H1 (cell line): Measurements from ENCODE around the gene PDCD10. TPM values are rescaled to one million over a fixed set of nuclear protein-coding genes. Genes with fewer than 3 reads are reported as not detected.

Experiments
- BACH1 ChIP-seq: IDR thresholded peaks from 2 replicates; pipeline ENCODE4 v1.6.1; 2012; ENCODE audit warnings: low read length, improper control_type of control experiment
- BCL11A ChIP-seq, 2 experiments: IDR thresholded peaks; one replicate each; pipeline ENCODE4 v1.6.1; 2011; ENCODE audit warnings: low read depth in 2 of 2, low read length in 2 of 2, mild to moderate bottlenecking in 2 of 2
- CBX5 ChIP-seq: fragments of 300-800, 300-1000 bp; sonication (generic); IDR thresholded peaks from 2 replicates; pipeline ENCODE4 v1.7.1; 2016; ENCODE audit warnings: antibody characterized with exemption, low read length, low read depth
- CHD7 ChIP-seq: fragments of 300-600 bp; sonication (generic); IDR thresholded peaks from 2 replicates; pipeline ENCODE4 v1.7.1; 2012; ENCODE audit warnings: low read length, moderate library complexity, mild to moderate bottlenecking, inconsistent platforms; ENCODE audit not compliant: insufficient replicate concordance
- KDM1A ChIP-seq: fragments of 200-600, 300-600 bp; sonication (generic); IDR thresholded peaks from 2 replicates; pipeline ENCODE4 v1.7.1; 2016; ENCODE audit warnings: mild to moderate bottlenecking, low read length, borderline replicate concordance
- KDM5A ChIP-seq: fragments of 200-600 bp; IDR thresholded peaks from 2 replicates; pipeline ENCODE4 v1.7.1; 2012; ENCODE audit warnings: mild to moderate bottlenecking, low read length, inconsistent platforms, mixed read lengths
- TAF7 ChIP-seq: optimal IDR thresholded peaks from 2 replicates; pipeline ENCODE3; 2011; ENCODE audit warnings: low read depth, mild to moderate bottlenecking, inconsistent platforms, low read length, moderate library complexity, borderline replicate concordance
- polyA plus RNA-seq, 7 experiments: library from polyadenylated mRNA; depleted of rRNA in 3 of 7; stranded (reverse) in 5 of 7; unstranded in 2 of 7; fragments of >200 nt in 5 of 7; fragments of 200-250 nt in 2 of 7; gene quantifications; 1 replicate in 5 of 7; 2 replicates in 1 of 7; 4 replicates in 1 of 7; pipeline versions ENCODE4 v1.2.1 to v1.2.3, GENCODE V29; 2011 to 2013; ENCODE audit warnings: missing spikeins in 2 of 7, mixed read lengths in 2 of 7
- total RNA-seq: library from RNA; stranded (reverse); fragmentation: NEBNext Ultra II Directional; extraction: Animal tissue kit (Norgen Biotek cat#: 25700); gene quantifications from 2 replicates; pipeline ENCODE4 v1.2.1, GENCODE V29; 2021

Gene PDCD10
- total and polyA plus RNA-seq, 2 of the 8 experiments (the other 6 are each of a cell fraction or from before 2014, with no cell fraction given) = 52.0 to 76.6 TPM

- TF ChIP-seq CHD7 (no peak), KDM1A (no peak), KDM5A (no peak), TAF7 (no peak), CBX5 (no peak), BACH1 (no peak), BCL11A (IDR thresholded peaks at IDR 0.05; ENCODE audit: low read depth in 2 of 2, low read length in 2 of 2) (no peak)
- TF ChIP-seq, all 59 proteins: peak for 0
Measured at GRCh38 chr3:167728632-167729323, 5.9 kb downstream of the PDCD10 start (continued).
